PC-9 (cell line): Measurements from ENCODE around the gene TMEM44. TPM values are rescaled to one million over a fixed set of nuclear protein-coding genes. Genes with fewer than 3 reads are reported as not detected.

Source experiments
- BruUV-seq: library from RNA; stranded (reverse); fragments of 400-500 nt; replicated peaks from 2 replicates; lab custom pipeline; 2021; lab: Mats Ljungman, UMichigan
- CTCF ChIA-PET: fragments of 300-600 bp; sonication (Branson Sonifier 250); formaldehyde crosslinking; loops from one replicate; lab custom pipeline; 2022; ENCODE audit warnings: antibody characterized with exemption; lab: Charles Lee
- POLR2A ChIA-PET: fragments of 300-600 bp; sonication (Branson Sonifier 250); formaldehyde crosslinking; loops from one replicate; lab custom pipeline; 2022; ENCODE audit warnings: antibody characterized with exemption; ENCODE audit not compliant: unreplicated experiment; lab: Charles Lee
- DNase-seq, 2 experiments: peaks; one replicate each; pipeline versions ENCODE4 v3.0.0 to v3.0.0-alpha.2; 2015 to 2022; ENCODE audit warnings: mixed read lengths in 1 of 2
- H2AFZ ChIP-seq: fragments of 200-600 bp; sonication (generic); 2 replicates; pipeline ENCODE4 v1.8.1; 2017; ENCODE audit warnings: antibody characterized with exemption
- H3F3A ChIP-seq: fragments of 200-600 bp; sonication (generic); 2 replicates; pipeline ENCODE4 v1.8.1; 2017; ENCODE audit warnings: antibody characterized with exemption, mild to moderate bottlenecking, low read depth; ENCODE audit not compliant: insufficient read depth
- H3K27ac ChIP-seq: fragments of 200-600 bp; sonication (generic); 2 replicates; pipeline ENCODE4 v1.6.1; 2016; ENCODE audit warnings: mixed run types
- H3K27me3 ChIP-seq: fragments of 200-600 bp; sonication (generic); 2 replicates; pipeline ENCODE4 v1.6.1; 2016; ENCODE audit warnings: low read depth, mixed run types; ENCODE audit not compliant: insufficient read depth
- H3K36me3 ChIP-seq: fragments of 200-600 bp; sonication (generic); 2 replicates; pipeline ENCODE4 v1.6.1; 2016; ENCODE audit warnings: low read depth, mixed run types
- H3K4me1 ChIP-seq: fragments of 200-600 bp; sonication (generic); replicated peaks from 2 replicates; pipeline ENCODE4 v1.6.1; 2016; ENCODE audit warnings: mixed run types; ENCODE audit not compliant: insufficient read depth
- H3K4me2 ChIP-seq: fragments of 200-600 bp; sonication (generic); 2 replicates; pipeline ENCODE4 v1.6.1; 2017; ENCODE audit warnings: mixed run types
- H3K4me3 ChIP-seq: fragments of 200-600 bp; sonication (generic); 2 replicates; pipeline ENCODE4 v1.6.1; 2016; ENCODE audit warnings: mixed run types
- H3K79me2 ChIP-seq: fragments of 200-600 bp; sonication (generic); 2 replicates; pipeline ENCODE4 v1.6.1; 2017; ENCODE audit warnings: low read depth, mixed run types
- H3K9me2 ChIP-seq: fragments of 200-600 bp; sonication (generic); 2 replicates; pipeline ENCODE4 v1.8.1; 2017; ENCODE audit warnings: mild to moderate bottlenecking; ENCODE audit not compliant: insufficient read depth
- H3K9me3 ChIP-seq: fragments of 200-600 bp; sonication (generic); 2 replicates; pipeline ENCODE4 v1.8.1; 2016; ENCODE audit warnings: low read depth; ENCODE audit not compliant: insufficient read depth
- H4K20me1 ChIP-seq: fragments of 200-600 bp; sonication (generic); 2 replicates; pipeline ENCODE4 v1.8.1; 2017; ENCODE audit not compliant: insufficient read depth
- EZH2 ChIP-seq: fragments of 200-600 bp; sonication (generic); IDR thresholded peaks from 2 replicates; pipeline ENCODE4 v1.8.0; 2017; ENCODE audit warnings: antibody characterized with exemption, low read depth
- intact Hi-C: fragments of 100-400 bp; cut with micrococcal nuclease; formaldehyde crosslinking; loops from one replicate; pipeline ENCODE4 v1.10.0; 2022; ENCODE audit not compliant: unreplicated experiment
- total RNA-seq: library from RNA; stranded (reverse); gene quantifications from 2 replicates; pipeline ENCODE4 v1.2.3, GENCODE V29; 2021
- TF ChIP-seq, protein P1 (sequence below): fragments of 200-600 bp; sonication (generic); conservative IDR thresholded peaks from 2 replicates; pipeline ENCODE4 v1.6.1; 2017; ENCODE audit warnings: mixed run types, antibody characterized with exemption, mild to moderate bottlenecking, moderate library complexity

Gene TMEM44
- total RNA-seq, 1 experiment from 2014 or later: 37.5 TPM

DNA sequence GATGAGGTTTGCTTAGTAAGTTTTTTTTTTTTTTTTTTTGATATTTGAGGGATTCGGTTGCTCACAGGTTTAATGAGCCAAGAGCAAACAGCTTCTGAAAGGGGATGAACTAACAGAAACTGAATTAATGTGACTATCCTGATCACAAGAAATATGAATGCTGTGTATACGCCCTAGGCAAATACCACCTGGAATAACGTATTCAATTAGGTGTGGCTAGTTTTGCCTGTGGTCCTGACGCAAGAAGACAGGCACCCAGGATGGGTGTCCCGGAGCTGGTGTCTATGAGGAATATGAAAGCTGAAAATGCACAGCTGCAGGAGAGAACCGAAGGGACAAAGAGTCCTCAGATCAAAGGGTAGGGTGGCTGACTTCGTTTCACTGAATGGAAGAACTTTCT is 24.2 kb upstream of the TMEM44 start:
- H3K4me3 ChIP-seq: no peak overlapping the region
- POLR2A ChIA-PET: no interaction called here
- TF ChIP-seq, protein P1, sequence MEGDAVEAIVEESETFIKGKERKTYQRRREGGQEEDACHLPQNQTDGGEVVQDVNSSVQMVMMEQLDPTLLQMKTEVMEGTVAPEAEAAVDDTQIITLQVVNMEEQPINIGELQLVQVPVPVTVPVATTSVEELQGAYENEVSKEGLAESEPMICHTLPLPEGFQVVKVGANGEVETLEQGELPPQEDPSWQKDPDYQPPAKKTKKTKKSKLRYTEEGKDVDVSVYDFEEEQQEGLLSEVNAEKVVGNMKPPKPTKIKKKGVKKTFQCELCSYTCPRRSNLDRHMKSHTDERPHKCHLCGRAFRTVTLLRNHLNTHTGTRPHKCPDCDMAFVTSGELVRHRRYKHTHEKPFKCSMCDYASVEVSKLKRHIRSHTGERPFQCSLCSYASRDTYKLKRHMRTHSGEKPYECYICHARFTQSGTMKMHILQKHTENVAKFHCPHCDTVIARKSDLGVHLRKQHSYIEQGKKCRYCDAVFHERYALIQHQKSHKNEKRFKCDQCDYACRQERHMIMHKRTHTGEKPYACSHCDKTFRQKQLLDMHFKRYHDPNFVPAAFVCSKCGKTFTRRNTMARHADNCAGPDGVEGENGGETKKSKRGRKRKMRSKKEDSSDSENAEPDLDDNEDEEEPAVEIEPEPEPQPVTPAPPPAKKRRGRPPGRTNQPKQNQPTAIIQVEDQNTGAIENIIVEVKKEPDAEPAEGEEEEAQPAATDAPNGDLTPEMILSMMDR: no peak
- TF ChIP-seq EZH2: no peak
- no peaks in the 10 kb centered on the region for H3K79me2 ChIP-seq
- no TSS peak for BruUV-seq
- no peaks in the 10 kb centered on the region for H3K9me2 ChIP-seq
- intact Hi-C loops: no loop called here
- DNase-seq: no peak
- no peak overlapping the region for H3K27ac ChIP-seq
- CTCF ChIA-PET: interaction anchor here (0.6 kb wide), 1 partner anchor 885 kb away, joined by 5 read pairs; no protein-coding TSS in a partner anchor
- H3F3A ChIP-seq: no peaks in the 10 kb centered on the region
- no peaks in the 10 kb centered on the region for H4K20me1 ChIP-seq
- peaks cover 7% of the 10 kb centered on the region; the same call in 1 of the 2 replicates for H3K36me3 ChIP-seq
- H3K27me3 ChIP-seq: no peaks in the 10 kb centered on the region
- no peaks in the 10 kb centered on the region for H3K9me3 ChIP-seq
- H3K4me2 ChIP-seq: no peak overlapping the region
- no peak overlapping the region for H2AFZ ChIP-seq
- no peaks in the 10 kb centered on the region for H3K4me1 ChIP-seq

GRCh38 chr3:194654443-194654842 is 21.2 kb upstream of the TMEM44 start:
- no peak for TF ChIP-seq EZH2
- TF ChIP-seq, protein P1: no peak
- ChIA-PET CTCF (no interaction called here), POLR2A (no interaction called here)
- no peaks in the 10 kb centered on the region for H3K79me2 ChIP-seq
- no peak overlapping the region for H3K27ac ChIP-seq
- H3K36me3 ChIP-seq: peaks cover 10% of the 10 kb centered on the region; the same call in 1 of the 2 replicates
- no peaks in the 10 kb centered on the region for H4K20me1 ChIP-seq
- DNase-seq: no peak
- no TSS peak for BruUV-seq
- no peak overlapping the region for H3K4me3 ChIP-seq
- no peaks in the 10 kb centered on the region for H3K9me3 ChIP-seq
- H3K9me2 ChIP-seq: no peaks in the 10 kb centered on the region
- no peaks in the 10 kb centered on the region for H3K27me3 ChIP-seq
- H3K4me2 ChIP-seq: no peak overlapping the region
- H2AFZ ChIP-seq: no peak overlapping the region
- intact Hi-C loops: no loop called here
- H3F3A ChIP-seq: no peaks in the 10 kb centered on the region
- H3K4me1 ChIP-seq: no peaks in the 10 kb centered on the region

GRCh38 chr3:194647747-194648146 is 14.5 kb upstream of the TMEM44 start:
- Histone ChIP-seq H3K27me3 (no peaks in the 10 kb centered on the region), H3K4me2 (no peak overlapping the region), H4K20me1 (no peaks in the 10 kb centered on the region), H3F3A (no peaks in the 10 kb centered on the region), H3K4me3 (no peak overlapping the region), H2AFZ (no peak overlapping the region), H3K79me2 (no peaks in the 10 kb centered on the region), H3K9me2 (no peaks in the 10 kb centered on the region), H3K4me1 (no peaks in the 10 kb centered on the region), H3K36me3 (peaks cover 29% of the 10 kb centered on the region; the same call in 1 of the 2 replicates), H3K27ac (no peak overlapping the region), H3K9me3 (no peaks in the 10 kb centered on the region)
- BruUV-seq: no TSS peak
- intact Hi-C loops: loop anchor here (5.0 kb wide), 1 partner anchor 195 kb away; no protein-coding TSS in a partner anchor
- ChIA-PET CTCF (no interaction called here), POLR2A (no interaction called here)
- no peak for TF ChIP-seq EZH2
- TF ChIP-seq, protein P1: no peak
- DNase-seq: no peak
